Adrenal gland (tissue), 12 donors: ENCODE measurements around the gene BCAR1. TPM values are rescaled to one million over a fixed set of nuclear protein-coding genes. Genes with fewer than 3 reads are reported as not detected.

Source experiments
- DNase-seq, 7 donors: peaks; one replicate each; pipeline ENCODE4 v3.0.0-alpha.2; 2019 to 2020
- H3K27ac ChIP-seq, 5 donors: fragments of 200-600 bp; sonication (generic) in 4 of 5; 1 replicate in 3 of 5; 2 replicates in 2 of 5; pipeline versions ENCODE4 v1.5.1 to v1.8.0; 2016 to 2020; ENCODE audit warnings: mild to moderate bottlenecking in 1 of 5
- H3K27me3 ChIP-seq: fragments of 200-600 bp; 2 replicates; pipeline ENCODE4 v1.8.0; 2021
- H3K36me3 ChIP-seq, 2 donors: fragments of 200-600 bp; replicated peaks in 1 of 2; 1 replicate in 1 of 2; 2 replicates in 1 of 2; pipeline versions ENCODE4 v1.5.1 to v1.8.0; 2018 to 2022
- H3K4me1 ChIP-seq, 2 donors: fragments of 200-600 bp; replicated peaks in 1 of 2; 1 replicate in 1 of 2; 2 replicates in 1 of 2; pipeline versions ENCODE4 v1.5.1 to v1.8.0; 2018 to 2021
- H3K4me3 ChIP-seq, 4 donors: fragments of 200-600 bp; sonication (generic) in 3 of 4; one replicate each; pipeline ENCODE4 v1.5.1; 2016 to 2018
- H3K9me3 ChIP-seq, 3 donors: fragments of 200-600 bp; sonication (generic) in 1 of 3; replicated peaks in 1 of 3; 1 replicate in 2 of 3; 2 replicates in 1 of 3; pipeline versions ENCODE4 v1.5.1 to v1.8.0; 2016 to 2021
- CTCF ChIP-seq, 6 experiments: fragments of 450-650 bp in 4 of 6; fragments of 200-600 bp in 2 of 6; sonication (generic) in 1 of 6; IDR thresholded peaks; 1 replicate in 5 of 6; 2 replicates in 1 of 6; pipeline versions ENCODE4 v1.5.1 to v1.8.0; 2016 to 2021; ENCODE audit warnings: antibody characterized with exemption in 6 of 6, mild to moderate bottlenecking in 2 of 6, moderate library complexity in 1 of 6
- POLR2A ChIP-seq, 2 donors: fragments of 450-650 bp; IDR thresholded peaks; one replicate each; pipeline ENCODE4 v1.6.1; 2017; ENCODE audit warnings: antibody characterized with exemption in 2 of 2, mild to moderate bottlenecking in 2 of 2, moderate library complexity in 1 of 2
- WGBS, 4 donors: extraction: QIAGEN DNeasy Blood & Tissue Kit in 2 of 4; methylation state at CpG; one replicate each; pipeline versions ENCODE4 v1.1.5 to v1.1.7; 2013 to 2017; 5-methylcytosine and 5-hydroxymethylcytosine counted together
- intact Hi-C, 2 donors: fragments of 100-400 bp; cut with DNase I; formaldehyde crosslinking; loops; one replicate each; pipeline versions ENCODE4 v1.14.1 to v1.15.0; 2022 to 2023
- polyA plus RNA-seq, 3 donors: library from polyadenylated mRNA; stranded (reverse); fragments of 200-250 nt in 2 of 3; fragments of 350-450 nt in 1 of 3; fragmentation: Illumina TruSeq in 1 of 3; extraction: RNeasy Lipid Tissue Mini Kit (QIAGEN cat#74804) in 1 of 3; gene quantifications; one replicate each; pipeline ENCODE4 v1.2.3, GENCODE V29; 2013 to 2014
- total RNA-seq, 9 donors: library from RNA; depleted of rRNA in 4 of 9; stranded (reverse); fragments of >200 nt in 4 of 9; fragments of 120-200 nt in 1 of 9; fragmentation: NEBNext Ultra II Directional in 1 of 9; extraction: Animal tissue kit (Norgen Biotek cat#: 25700) in 1 of 9; gene quantifications; one replicate each; pipeline versions ENCODE4 v1.1.0 to v1.2.4, GENCODE V29; 2013 to 2023
- donor health status: healthy with polysubstance abuse.
- donor health status: Bipolar disorder and iron deficiency.
- donor health status: DM: yes; HTN: yes; CAD: no.
- donor health status: DM: no; HTN: no; CAD: no.
- donor health status: DM: no; HTN: no; CAD: no.
- donor health status: DM: yes; HTN: yes; CAD: no.

BCAR1 gene
- total and polyA plus RNA-seq, 12 donors = 10.2 to 87.7 (median 63.8) TPM

- intact Hi-C loops = no loop called here
- peak in 1 of 7 donors; percentile 25 for DNase-seq
- Histone ChIP-seq H3K27ac (peak overlapping the region in 2 of 5 donors; percentile 10 to 30), H3K4me3 (no peak overlapping the region), H3K27me3 (no peaks in the 10 kb centered on the region), H3K4me1 (peaks cover 0 to 11% of the 10 kb centered on the region in 2 donors), H3K36me3 (no peaks in the 10 kb centered on the region), H3K9me3 (no peaks in the 10 kb centered on the region)
- TF ChIP-seq CTCF (IDR thresholded peaks at IDR 0.05) (no peak), POLR2A (IDR thresholded peaks at IDR 0.05) (no peak)
Observed at GRCh38 chr16:75289189-75289588, 37.8 kb upstream of the BCAR1 start.

GRCh38 chr16:75288596-75289120, 37.2 kb upstream of the BCAR1 start:
- no peak for DNase-seq
- Histone ChIP-seq H3K27ac (peak overlapping the region in 2 of 5 donors; percentile 30 to 50), H3K4me1 (peaks cover 0 to 11% of the 10 kb centered on the region in 2 donors), H3K4me3 (no peak overlapping the region), H3K9me3 (no peaks in the 10 kb centered on the region), H3K36me3 (no peaks in the 10 kb centered on the region), H3K27me3 (no peaks in the 10 kb centered on the region)
- TF ChIP-seq CTCF (IDR thresholded peaks at IDR 0.05) = no peak
- TF ChIP-seq POLR2A (IDR thresholded peaks at IDR 0.05) = no peak
- WGBS, 4 donors = 82 to 96% (median 89%) methylated on average over 10 of the region's 10 CpGs
- intact Hi-C loops = no loop called here

- no peaks in the 10 kb centered on the region for H3K9me3 ChIP-seq
- H3K36me3 ChIP-seq = no peaks in the 10 kb centered on the region
- peak overlapping the region in 1 of 5 donors; percentile 50 for H3K27ac ChIP-seq
- intact Hi-C loops = no loop called here
- WGBS, 4 donors = 74 to 80% (median 77%) methylated on average over 7 of the region's 7 CpGs
- H3K4me3 ChIP-seq = no peak overlapping the region
- DNase-seq = no peak
- H3K4me1 ChIP-seq = peaks cover 0 to 11% of the 10 kb centered on the region in 2 donors
- TF ChIP-seq POLR2A (IDR thresholded peaks at IDR 0.05) = no peak
- TF ChIP-seq CTCF (IDR thresholded peaks at IDR 0.05) = no peak
- H3K27me3 ChIP-seq = no peaks in the 10 kb centered on the region
Observed at GRCh38 chr16:75288181-75288580, 36.8 kb upstream of the BCAR1 start.

- Histone ChIP-seq H3K9me3 (no peaks in the 10 kb centered on the region), H3K27ac (peak overlapping the region in 1 of 5 donors; percentile 34), H3K4me1 (peaks cover 0 to 11% of the 10 kb centered on the region in 2 donors), H3K36me3 (no peaks in the 10 kb centered on the region), H3K27me3 (no peaks in the 10 kb centered on the region), H3K4me3 (no peak overlapping the region)
- intact Hi-C loops = no loop called here
- WGBS, 4 donors = 92 to 96% (median 94%) methylated on average over 3 to 5 of the region's 5 CpGs
- DNase-seq = no peak
- no peak for TF ChIP-seq POLR2A (IDR thresholded peaks at IDR 0.05)
- TF ChIP-seq CTCF (IDR thresholded peaks at IDR 0.05) = no peak
Observed at GRCh38 chr16:75287708-75288107, 36.3 kb upstream of the BCAR1 start.
